OCI-LY1 (cell line): ENCODE results near the gene ZNF292.

Experiments used
- CTCF ChIP-seq: fragments of 200-600 bp; sonication (generic), shearing (Covaris generic); IDR thresholded peaks from 2 replicates; pipeline ENCODE4 v1.5.1; 2017; ENCODE audit warnings: mild to moderate bottlenecking, antibody characterized with exemption, low read length, moderate library complexity, mixed read lengths
- EZH2 ChIP-seq: fragments of 200-600 bp; sonication (generic), shearing (Covaris generic); IDR thresholded peaks from 2 replicates; pipeline ENCODE4 v1.8.0; 2017; ENCODE audit warnings: borderline replicate concordance, mixed run types, mild to moderate bottlenecking, antibody characterized with exemption, low read length, moderate library complexity, mixed read lengths

GRCh38 chr6:87210979-87211378, 55.6 kb downstream of the ZNF292 start:
- TF ChIP-seq CTCF (no peak), EZH2 (no peak)
